Common myeloid progenitor, CD34-positive (primary cell): ENCODE measurements around the gene COL28A1.

ENCODE experiments used
- CTCF ChIA-PET: fragments of 350-600 bp; sonication (Branson Sonifier 250); formaldehyde crosslinking; loops from one replicate; lab custom pipeline; 2021; ENCODE audit warnings: antibody characterized with exemption; lab: Charles Lee
- POLR2A ChIA-PET: fragments of 350-600 bp; sonication (Branson Sonifier 250); formaldehyde crosslinking; loops from one replicate; lab custom pipeline; 2021; ENCODE audit warnings: antibody characterized with exemption; lab: Charles Lee
- DNase-seq, 3 donors: peaks; one replicate each; pipeline versions ENCODE4 v3.0.0 to v3.0.0-alpha.2; 2013
- H3K27ac ChIP-seq, 2 experiments: 1 replicate in 1 of 2; 2 replicates in 1 of 2; pipeline ENCODE4 v1.7.0; 2013; ENCODE audit warnings: inconsistent platforms in 2 of 2, low read length in 2 of 2, mild to moderate bottlenecking in 2 of 2, low read depth in 1 of 2, moderate library complexity in 1 of 2; ENCODE audit not compliant: severe bottlenecking in 2 of 2, insufficient read depth in 1 of 2, poor library complexity in 1 of 2
- H3K27me3 ChIP-seq, 5 experiments: replicated peaks in 2 of 5; 1 replicate in 3 of 5; 2 replicates in 2 of 5; pipeline versions ENCODE4 v1.6.1 to v1.7.0; 2013; ENCODE audit warnings: low read length in 4 of 5, mild to moderate bottlenecking in 2 of 5, moderate library complexity in 2 of 5, inconsistent platforms in 1 of 5; ENCODE audit not compliant: insufficient read depth in 5 of 5, control insufficient read depth in 4 of 5
- H3K36me3 ChIP-seq, 4 experiments: 1 replicate in 2 of 4; 2 replicates in 2 of 4; pipeline versions ENCODE4 v1.6.1 to v1.7.0; 2013; ENCODE audit warnings: low read length in 3 of 4, control low read depth in 1 of 4, mild to moderate bottlenecking in 1 of 4; ENCODE audit not compliant: control insufficient read depth in 4 of 4, insufficient read depth in 4 of 4
- H3K4me1 ChIP-seq, 4 experiments: 1 replicate in 3 of 4; 2 replicates in 1 of 4; pipeline versions ENCODE4 v1.6.1 to v1.7.1; 2013; ENCODE audit warnings: low read length in 3 of 4, mild to moderate bottlenecking in 3 of 4, control low read depth in 1 of 4, inconsistent platforms in 1 of 4, moderate library complexity in 1 of 4; ENCODE audit not compliant: control insufficient read depth in 4 of 4, insufficient read depth in 4 of 4; ENCODE audit errors: control extremely low read depth in 1 of 4
- H3K4me3 ChIP-seq, 7 experiments: 1 replicate in 4 of 7; 2 replicates in 3 of 7; pipeline versions ENCODE4 v1.5.1 to v1.7.0; 2013; ENCODE audit warnings: mild to moderate bottlenecking in 7 of 7, low read length in 6 of 7, moderate library complexity in 6 of 7, inconsistent platforms in 2 of 7, low read depth in 2 of 7, control low read depth in 1 of 7; ENCODE audit not compliant: insufficient read depth in 4 of 7, control insufficient read depth in 1 of 7; ENCODE audit errors: extremely low read depth in 1 of 7
- H3K9me3 ChIP-seq, 5 experiments: 1 replicate in 4 of 5; 2 replicates in 1 of 5; pipeline versions ENCODE4 v1.6.1 to v1.7.1; 2013; ENCODE audit warnings: low read length in 4 of 5, mild to moderate bottlenecking in 2 of 5, inconsistent platforms in 1 of 5, low read depth in 1 of 5, moderate library complexity in 1 of 5; ENCODE audit not compliant: control insufficient read depth in 4 of 5, insufficient read depth in 2 of 5; ENCODE audit errors: control extremely low read depth in 1 of 5
- WGBS: methylation state at CpG from one replicate; pipeline ENCODE4 v1.1.5; 2013; ENCODE audit not compliant: insufficient coverage; 5-methylcytosine and 5-hydroxymethylcytosine counted together

COL28A1 gene

GRCh38 chr7:7510794-7511193 lies 24.9 kb downstream of the COL28A1 start:
- CTCF ChIA-PET: no interaction called here
- Histone ChIP-seq H3K9me3 (no peaks in the 10 kb centered on the region), H3K27me3 (no peaks in the 10 kb centered on the region), H3K36me3 (no peaks in the 10 kb centered on the region), H3K27ac (no peak overlapping the region), H3K4me3 (no peak overlapping the region), H3K4me1 (no peaks in the 10 kb centered on the region)
- WGBS: 100% methylated on average over 1 of the region's 3 CpGs
- POLR2A ChIA-PET: no interaction called here
- no peak for DNase-seq

DNA sequence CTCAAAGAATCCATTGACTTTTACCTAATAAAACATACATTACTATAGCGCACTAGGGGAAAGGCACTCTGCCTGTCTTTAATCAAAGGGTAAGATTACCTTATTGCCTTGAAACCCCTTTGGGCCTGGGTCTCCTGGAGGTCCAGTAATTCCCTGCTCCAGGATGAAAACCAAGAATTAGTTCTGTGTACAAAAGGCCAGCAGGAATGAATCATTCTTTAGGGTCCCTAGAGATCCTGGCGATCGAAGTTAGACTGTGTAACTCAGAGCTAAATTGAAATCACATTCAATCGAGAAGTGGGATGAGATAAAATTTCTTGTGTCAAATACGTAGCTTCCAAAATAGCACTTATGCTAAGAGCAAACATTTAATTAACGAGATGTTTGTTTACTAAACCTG lies 29.8 kb downstream of the COL28A1 start:
- no peak for DNase-seq
- Histone ChIP-seq H3K27ac (no peak overlapping the region), H3K9me3 (no peaks in the 10 kb centered on the region), H3K36me3 (no peaks in the 10 kb centered on the region), H3K4me1 (no peaks in the 10 kb centered on the region), H3K27me3 (no peaks in the 10 kb centered on the region), H3K4me3 (no peak overlapping the region)
- ChIA-PET CTCF (no interaction called here), POLR2A (no interaction called here)
- WGBS: 92% methylated on average over 6 of the region's 6 CpGs

DNA sequence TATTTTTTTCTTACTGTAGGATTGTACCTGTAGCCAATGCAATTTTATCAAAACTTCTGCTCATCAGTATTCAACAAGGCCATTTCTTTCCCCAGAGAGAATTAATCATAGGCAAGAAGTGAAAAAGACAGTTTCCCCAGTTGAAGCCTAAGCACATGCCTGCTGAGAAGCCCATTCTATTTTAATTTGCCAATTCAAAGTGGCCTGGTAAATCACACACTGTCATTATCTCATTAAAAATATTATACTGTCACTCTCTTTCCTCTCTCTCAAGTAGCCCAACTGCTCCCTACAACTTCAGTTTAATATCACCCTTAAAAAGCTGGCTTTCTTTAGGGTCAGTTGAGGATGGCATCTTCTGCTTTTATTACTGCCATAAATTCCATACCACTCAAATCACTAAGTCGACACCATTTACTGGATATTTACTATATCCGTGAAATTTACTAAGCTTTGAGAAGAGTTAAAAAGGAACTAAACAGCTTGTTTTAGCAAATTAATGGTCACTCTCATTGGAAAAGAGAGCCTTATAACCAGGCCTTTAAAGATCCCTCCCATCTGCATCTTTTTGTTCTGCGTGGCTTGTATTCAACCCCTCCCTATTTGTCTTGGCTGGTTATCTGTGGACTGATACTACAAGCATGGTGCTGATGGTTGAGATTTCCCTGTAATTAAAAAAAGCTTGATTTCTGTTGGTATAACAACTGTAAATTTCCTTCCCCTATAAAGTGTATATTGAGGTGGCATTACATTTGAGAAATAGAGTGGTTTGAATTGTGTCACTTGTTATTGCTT lies 30.6 kb downstream of the COL28A1 start:
- Histone ChIP-seq H3K27me3 (no peaks in the 10 kb centered on the region), H3K36me3 (no peaks in the 10 kb centered on the region), H3K27ac (no peak overlapping the region), H3K4me3 (no peak overlapping the region), H3K4me1 (no peaks in the 10 kb centered on the region), H3K9me3 (no peaks in the 10 kb centered on the region)
- ChIA-PET POLR2A (no interaction called here), CTCF (no interaction called here)
- no peak for DNase-seq
- no CpG with 5 or more reads among the region's 3 CpGs for WGBS

- Histone ChIP-seq H3K36me3 (no peaks in the 10 kb centered on the region), H3K27ac (no peak overlapping the region), H3K9me3 (peaks cover 0 to 1% (median 0%) of the 10 kb centered on the region in 5 experiments), H3K4me1 (no peaks in the 10 kb centered on the region), H3K4me3 (no peak overlapping the region), H3K27me3 (no peaks in the 10 kb centered on the region)
- DNase-seq: no peak
- POLR2A ChIA-PET: no interaction called here
- 100% methylated on average over 1 of the region's 2 CpGs for WGBS
- CTCF ChIA-PET: no interaction called here
Observed at GRCh38 chr7:7499892-7500291, 35.8 kb downstream of the COL28A1 start.

GRCh38 chr7:7498856-7499255 lies 36.8 kb downstream of the COL28A1 start:
- ChIA-PET POLR2A (no interaction called here), CTCF (no interaction called here)
- WGBS: 77% methylated on average over 2 of the region's 6 CpGs
- H3K36me3 ChIP-seq: no peaks in the 10 kb centered on the region
- no peaks in the 10 kb centered on the region for H3K27me3 ChIP-seq
- H3K4me3 ChIP-seq: no peak overlapping the region
- peaks cover 0 to 1% (median 0%) of the 10 kb centered on the region in 5 experiments for H3K9me3 ChIP-seq
- no peak overlapping the region for H3K27ac ChIP-seq
- no peaks in the 10 kb centered on the region for H3K4me1 ChIP-seq
- no peak for DNase-seq

GRCh38 chr7:7496311-7496710 lies 39.4 kb downstream of the COL28A1 start:
- Histone ChIP-seq H3K36me3 (no peaks in the 10 kb centered on the region), H3K4me1 (no peaks in the 10 kb centered on the region), H3K4me3 (no peak overlapping the region), H3K27ac (no peak overlapping the region), H3K9me3 (peaks cover 0 to 1% (median 0%) of the 10 kb centered on the region in 5 experiments), H3K27me3 (no peaks in the 10 kb centered on the region)
- CTCF ChIA-PET: no interaction called here
- WGBS: no CpG with 5 or more reads among the region's 2 CpGs
- POLR2A ChIA-PET: no interaction called here
- no peak for DNase-seq

DNA sequence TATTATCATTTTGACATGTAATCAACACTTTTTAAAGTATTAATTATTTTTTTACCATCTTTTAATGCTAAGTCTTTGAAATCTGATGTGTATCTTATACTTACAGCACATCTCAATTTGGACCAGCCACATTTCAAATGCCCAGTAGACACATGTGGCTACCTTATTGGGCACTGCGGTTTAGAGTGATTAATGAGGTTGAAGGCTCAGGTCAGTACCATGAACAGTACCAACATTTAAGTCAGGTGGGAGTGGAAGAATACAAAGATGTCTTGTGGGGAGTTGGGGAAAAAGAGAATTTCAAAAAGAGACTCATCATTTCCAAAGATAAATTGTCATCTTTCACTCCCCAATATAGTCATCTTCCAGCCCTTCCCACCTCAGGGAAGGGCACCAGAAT lies 40.5 kb downstream of the COL28A1 start:
- Histone ChIP-seq H3K27me3 (no peaks in the 10 kb centered on the region), H3K4me3 (no peak overlapping the region), H3K9me3 (peaks cover 0 to 1% (median 0%) of the 10 kb centered on the region in 5 experiments), H3K36me3 (no peaks in the 10 kb centered on the region), H3K4me1 (no peaks in the 10 kb centered on the region), H3K27ac (no peak overlapping the region)
- WGBS: no CpG with 5 or more reads among the region's 1 CpG
- ChIA-PET CTCF (no interaction called here), POLR2A (no interaction called here)
- DNase-seq: no peak
